Osteocyte (in vitro differentiated cells): Measurements from ENCODE around the gene EXOC5. TPM values are rescaled to one million over a fixed set of nuclear protein-coding genes. Genes with fewer than 3 reads are reported as not detected.
"Not testable (repeated sequence)": the region's sequence is repeated elsewhere in the genome, so short reads cannot be mapped to it uniquely, and the experiment has no call there.

Source experiments
- DNase-seq: peaks from one replicate; pipeline ENCODE4 v3.0.0; 2021; ENCODE audit warnings: mixed read lengths; ENCODE audit not compliant: unreplicated experiment; ENCODE audit errors: extremely low spot score
- H3K27ac Mint-ChIP-seq: one replicate; pipeline ENCODE4 v1.8.0; 2021; ENCODE audit warnings: mild to moderate bottlenecking, mixed read lengths; ENCODE audit not compliant: unreplicated experiment
- H3K27me3 Mint-ChIP-seq: one replicate; pipeline ENCODE4 v1.8.0; 2021; ENCODE audit warnings: mixed read lengths; ENCODE audit not compliant: unreplicated experiment
- H3K36me3 Mint-ChIP-seq: one replicate; pipeline ENCODE4 v1.8.0; 2021; ENCODE audit warnings: mixed read lengths; ENCODE audit not compliant: unreplicated experiment
- H3K4me1 Mint-ChIP-seq: one replicate; pipeline ENCODE4 v1.8.0; 2021; ENCODE audit warnings: mixed read lengths; ENCODE audit not compliant: unreplicated experiment
- H3K4me3 Mint-ChIP-seq: one replicate; pipeline ENCODE4 v1.8.0; 2021; ENCODE audit warnings: mild to moderate bottlenecking, moderate library complexity, mixed read lengths; ENCODE audit not compliant: unreplicated experiment
- H3K9me3 Mint-ChIP-seq: one replicate; pipeline ENCODE4 v1.8.0; 2021; ENCODE audit warnings: mixed read lengths; ENCODE audit not compliant: unreplicated experiment
- CTCF ChIP-seq: fragments of 200-600 bp; sonication (generic); IDR thresholded peaks from 2 replicates; pipeline ENCODE4 v1.5.0; 2021; ENCODE audit warnings: antibody characterized with exemption, mild to moderate bottlenecking, moderate library complexity
- total RNA-seq: library from RNA; stranded (reverse); gene quantifications from 2 replicates; pipeline ENCODE4 v1.2.1, GENCODE V29; 2021

Gene EXOC5
- total RNA-seq, 1 donor from 2014 or later: 72.3 TPM

- Mint-ChIP-seq H3K27ac (no peak overlapping the region), H3K4me3 (no peak overlapping the region), H3K27me3 (no peaks in the 10 kb centered on the region), H3K9me3 (no peaks in the 10 kb centered on the region), H3K4me1 (peaks cover 9% of the 10 kb centered on the region), H3K36me3 (peaks cover 9% of the 10 kb centered on the region)
- no peak for DNase-seq
- TF ChIP-seq CTCF: no peak
Measured at GRCh38 chr14:57244106-57244505, 24.6 kb downstream of the EXOC5 start.

- no peak for TF ChIP-seq CTCF
- H3K4me1 Mint-ChIP-seq: peaks cover 9% of the 10 kb centered on the region
- no peak for DNase-seq
- H3K27me3 Mint-ChIP-seq: no peaks in the 10 kb centered on the region
- H3K4me3 Mint-ChIP-seq: no peak overlapping the region
- no peak overlapping the region for H3K27ac Mint-ChIP-seq
- no peaks in the 10 kb centered on the region for H3K9me3 Mint-ChIP-seq
- peaks cover 12% of the 10 kb centered on the region for H3K36me3 Mint-ChIP-seq
Measured at GRCh38 chr14:57243320-57243719, 25.4 kb downstream of the EXOC5 start.

GRCh38 chr14:57240115-57240514 is 28.6 kb downstream of the EXOC5 start:
- H3K4me1 Mint-ChIP-seq, H3K9me3 Mint-ChIP-seq, H3K4me3 Mint-ChIP-seq, H3K27ac Mint-ChIP-seq, H3K27me3 Mint-ChIP-seq, DNase-seq: not testable (repeated sequence)
- H3K36me3 Mint-ChIP-seq: peaks cover 15% of the 10 kb centered on the region

GRCh38 chr14:57232006-57232405 is 36.7 kb downstream of the EXOC5 start:
- H3K36me3 Mint-ChIP-seq: peaks cover 32% of the 10 kb centered on the region
- no peaks in the 10 kb centered on the region for H3K27me3 Mint-ChIP-seq
- H3K27ac Mint-ChIP-seq: no peak overlapping the region
- no peak for DNase-seq
- H3K4me3 Mint-ChIP-seq: no peak overlapping the region
- TF ChIP-seq CTCF: no peak
- no peaks in the 10 kb centered on the region for H3K9me3 Mint-ChIP-seq
- H3K4me1 Mint-ChIP-seq: no peaks in the 10 kb centered on the region

- DNase-seq, H3K27me3 Mint-ChIP-seq, H3K4me3 Mint-ChIP-seq, H3K9me3 Mint-ChIP-seq, H3K4me1 Mint-ChIP-seq, H3K27ac Mint-ChIP-seq: not testable (repeated sequence)
- H3K36me3 Mint-ChIP-seq: peaks cover 42% of the 10 kb centered on the region
Measured at GRCh38 chr14:57228320-57228719, 40.4 kb downstream of the EXOC5 start.

GRCh38 chr14:57227083-57227482 is 41.6 kb downstream of the EXOC5 start:
- Mint-ChIP-seq H3K4me3 (no peak overlapping the region), H3K36me3 (peaks cover 34% of the 10 kb centered on the region), H3K27ac (no peak overlapping the region), H3K27me3 (no peaks in the 10 kb centered on the region), H3K9me3 (no peaks in the 10 kb centered on the region), H3K4me1 (no peaks in the 10 kb centered on the region)
- no peak for TF ChIP-seq CTCF
- no peak for DNase-seq
